GM03348 (cell line): Measurements from ENCODE around the gene IST1.

Experiments
- DNase-seq: peaks from one replicate; pipeline ENCODE4 v3.0.0; 2012; ENCODE audit warnings: low spot score

IST1 gene

GRCh38 chr16:71965223-71965622 lies 69.9 kb downstream of the IST1 start:
- no peak for DNase-seq

GRCh38 chr16:71966932-71967331 lies 71.6 kb downstream of the IST1 start:
- DNase-seq = no peak

GRCh38 chr16:71969353-71969752 lies 74.0 kb downstream of the IST1 start:
- no peak for DNase-seq

- no peak for DNase-seq
Observed at GRCh38 chr16:71971571-71971970, 76.2 kb downstream of the IST1 start.

GRCh38 chr16:71972356-71972755 lies 77.0 kb downstream of the IST1 start:
- DNase-seq = no peak

- no peak for DNase-seq
Observed at GRCh38 chr16:71973001-71973400, 77.7 kb downstream of the IST1 start.

GRCh38 chr16:71974068-71974818 lies 78.9 kb downstream of the IST1 start:
- DNase-seq = no peak
